HCT116 (cell line): ENCODE results near the gene CLEC18A.

ENCODE experiments used
- CEBPB ChIP-seq: IDR thresholded peaks from 2 replicates; pipeline ENCODE4 v1.6.1; 2012; ENCODE audit warnings: low read depth
- EZH2 ChIP-seq: fragments of 200-600 bp; sonication (generic); IDR thresholded peaks from 2 replicates; pipeline ENCODE4 v1.6.1; 2017; ENCODE audit warnings: antibody characterized with exemption, mixed run types
- EZH2phosphoT487 ChIP-seq: fragments of 200-600 bp; IDR thresholded peaks from 2 replicates; pipeline ENCODE4 v1.6.1; 2018; ENCODE audit warnings: antibody characterized with exemption, borderline replicate concordance
- POLR2A ChIP-seq: IDR thresholded peaks from 2 replicates; pipeline ENCODE4 v1.7.0; 2011; ENCODE audit warnings: borderline replicate concordance; ENCODE audit not compliant: insufficient read depth, insufficient read length; ENCODE audit errors: extremely low read depth
- POLR2AphosphoS5 ChIP-seq: IDR thresholded peaks from 2 replicates; pipeline ENCODE4 v1.6.1; 2011; ENCODE audit warnings: mild to moderate bottlenecking, low read depth, low read length, moderate library complexity
- RAD21 ChIP-seq: IDR thresholded peaks from 2 replicates; pipeline ENCODE4 v1.6.1; 2012; ENCODE audit warnings: low read depth, mild to moderate bottlenecking
- SIN3A ChIP-seq: IDR thresholded peaks from 2 replicates; pipeline ENCODE4 v1.6.1; 2012; ENCODE audit warnings: low read depth
- TCF7L2 ChIP-seq: IDR thresholded peaks from 2 replicates; pipeline ENCODE4 v1.7.0; 2011; ENCODE audit warnings: borderline replicate concordance, inconsistent platforms; ENCODE audit not compliant: insufficient read depth, insufficient read length; ENCODE audit errors: extremely low read depth
- ZFX ChIP-seq: fragments of 450-650 bp; IDR thresholded peaks from 2 replicates; pipeline ENCODE4 v1.6.1; 2017
- TF ChIP-seq, protein P1 (sequence below), 3 experiments: fragments of 200-600 bp in 1 of 3; sonication (generic) in 1 of 3; IDR thresholded peaks in 2 of 3; conservative IDR thresholded peaks in 1 of 3; 2 replicates each; pipeline ENCODE4 v1.5.1; 2012 to 2017; ENCODE audit warnings: low read depth in 2 of 3, low read length in 2 of 3, antibody characterized with exemption in 1 of 3, borderline replicate concordance in 1 of 3, control low read depth in 1 of 3, mild to moderate bottlenecking in 1 of 3, mixed read lengths in 1 of 3, mixed run types in 1 of 3, moderate library complexity in 1 of 3; ENCODE audit not compliant: insufficient read depth in 1 of 3
- TF ChIP-seq, protein P2 (sequence below): IDR thresholded peaks from 2 replicates; pipeline ENCODE4 v1.6.1; 2012; ENCODE audit warnings: low read depth
- TF ChIP-seq, protein P3 (sequence below): IDR thresholded peaks from 2 replicates; pipeline ENCODE4 v1.6.1; 2012
- TF ChIP-seq, protein P4 (sequence below): IDR thresholded peaks from 2 replicates; pipeline ENCODE4 v1.6.1; 2012
- TF ChIP-seq, protein P5 (sequence below): IDR thresholded peaks from 2 replicates; pipeline ENCODE4 v1.6.1; 2011; ENCODE audit warnings: mild to moderate bottlenecking, low read length, moderate library complexity; ENCODE audit not compliant: insufficient replicate concordance; ENCODE audit errors: extremely low read depth

DNA sequence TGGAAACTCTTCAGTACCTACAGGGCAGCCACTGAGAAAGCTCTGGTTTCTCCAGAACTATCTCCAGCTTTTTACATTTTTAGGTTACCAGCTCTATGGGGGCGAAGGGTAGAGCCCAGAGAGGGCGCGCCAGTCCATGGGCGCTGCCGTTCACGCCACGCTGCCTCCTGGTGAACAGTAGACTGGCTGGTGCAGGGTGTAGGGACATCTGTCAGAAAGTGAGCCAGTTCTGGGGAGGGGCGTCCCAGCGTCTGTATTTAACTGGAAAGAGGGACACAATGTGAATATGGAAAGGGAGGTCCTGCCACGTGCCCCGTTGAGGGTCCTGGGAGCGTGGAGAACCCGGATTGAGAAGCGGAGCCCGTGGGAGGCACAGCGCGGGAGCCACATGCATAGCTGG, 16.4 kb upstream of the CLEC18A start:
- TF ChIP-seq, protein P1, sequence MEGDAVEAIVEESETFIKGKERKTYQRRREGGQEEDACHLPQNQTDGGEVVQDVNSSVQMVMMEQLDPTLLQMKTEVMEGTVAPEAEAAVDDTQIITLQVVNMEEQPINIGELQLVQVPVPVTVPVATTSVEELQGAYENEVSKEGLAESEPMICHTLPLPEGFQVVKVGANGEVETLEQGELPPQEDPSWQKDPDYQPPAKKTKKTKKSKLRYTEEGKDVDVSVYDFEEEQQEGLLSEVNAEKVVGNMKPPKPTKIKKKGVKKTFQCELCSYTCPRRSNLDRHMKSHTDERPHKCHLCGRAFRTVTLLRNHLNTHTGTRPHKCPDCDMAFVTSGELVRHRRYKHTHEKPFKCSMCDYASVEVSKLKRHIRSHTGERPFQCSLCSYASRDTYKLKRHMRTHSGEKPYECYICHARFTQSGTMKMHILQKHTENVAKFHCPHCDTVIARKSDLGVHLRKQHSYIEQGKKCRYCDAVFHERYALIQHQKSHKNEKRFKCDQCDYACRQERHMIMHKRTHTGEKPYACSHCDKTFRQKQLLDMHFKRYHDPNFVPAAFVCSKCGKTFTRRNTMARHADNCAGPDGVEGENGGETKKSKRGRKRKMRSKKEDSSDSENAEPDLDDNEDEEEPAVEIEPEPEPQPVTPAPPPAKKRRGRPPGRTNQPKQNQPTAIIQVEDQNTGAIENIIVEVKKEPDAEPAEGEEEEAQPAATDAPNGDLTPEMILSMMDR (IDR thresholded peaks at IDR 0.05 in 2 of 3, conservative IDR thresholded peaks at IDR 0.05 in 1 of 3; ENCODE audit: borderline replicate concordance in 1 of 3, insufficient read depth in 1 of 3, low read depth in 2 of 3, low read length in 2 of 3), result no peak
- TF ChIP-seq, protein P2, sequence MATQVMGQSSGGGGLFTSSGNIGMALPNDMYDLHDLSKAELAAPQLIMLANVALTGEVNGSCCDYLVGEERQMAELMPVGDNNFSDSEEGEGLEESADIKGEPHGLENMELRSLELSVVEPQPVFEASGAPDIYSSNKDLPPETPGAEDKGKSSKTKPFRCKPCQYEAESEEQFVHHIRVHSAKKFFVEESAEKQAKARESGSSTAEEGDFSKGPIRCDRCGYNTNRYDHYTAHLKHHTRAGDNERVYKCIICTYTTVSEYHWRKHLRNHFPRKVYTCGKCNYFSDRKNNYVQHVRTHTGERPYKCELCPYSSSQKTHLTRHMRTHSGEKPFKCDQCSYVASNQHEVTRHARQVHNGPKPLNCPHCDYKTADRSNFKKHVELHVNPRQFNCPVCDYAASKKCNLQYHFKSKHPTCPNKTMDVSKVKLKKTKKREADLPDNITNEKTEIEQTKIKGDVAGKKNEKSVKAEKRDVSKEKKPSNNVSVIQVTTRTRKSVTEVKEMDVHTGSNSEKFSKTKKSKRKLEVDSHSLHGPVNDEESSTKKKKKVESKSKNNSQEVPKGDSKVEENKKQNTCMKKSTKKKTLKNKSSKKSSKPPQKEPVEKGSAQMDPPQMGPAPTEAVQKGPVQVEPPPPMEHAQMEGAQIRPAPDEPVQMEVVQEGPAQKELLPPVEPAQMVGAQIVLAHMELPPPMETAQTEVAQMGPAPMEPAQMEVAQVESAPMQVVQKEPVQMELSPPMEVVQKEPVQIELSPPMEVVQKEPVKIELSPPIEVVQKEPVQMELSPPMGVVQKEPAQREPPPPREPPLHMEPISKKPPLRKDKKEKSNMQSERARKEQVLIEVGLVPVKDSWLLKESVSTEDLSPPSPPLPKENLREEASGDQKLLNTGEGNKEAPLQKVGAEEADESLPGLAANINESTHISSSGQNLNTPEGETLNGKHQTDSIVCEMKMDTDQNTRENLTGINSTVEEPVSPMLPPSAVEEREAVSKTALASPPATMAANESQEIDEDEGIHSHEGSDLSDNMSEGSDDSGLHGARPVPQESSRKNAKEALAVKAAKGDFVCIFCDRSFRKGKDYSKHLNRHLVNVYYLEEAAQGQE, result no peak
- TF ChIP-seq EZH2phosphoT487 (no peak), POLR2A (no peak), POLR2AphosphoS5 (no peak), SIN3A (no peak), CEBPB (no peak), EZH2 (no peak), ZFX (no peak), TCF7L2 (no peak), RAD21 (no peak)
- TF ChIP-seq, protein P3, sequence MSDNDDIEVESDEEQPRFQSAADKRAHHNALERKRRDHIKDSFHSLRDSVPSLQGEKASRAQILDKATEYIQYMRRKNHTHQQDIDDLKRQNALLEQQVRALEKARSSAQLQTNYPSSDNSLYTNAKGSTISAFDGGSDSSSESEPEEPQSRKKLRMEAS, result no peak
- TF ChIP-seq, protein P4, sequence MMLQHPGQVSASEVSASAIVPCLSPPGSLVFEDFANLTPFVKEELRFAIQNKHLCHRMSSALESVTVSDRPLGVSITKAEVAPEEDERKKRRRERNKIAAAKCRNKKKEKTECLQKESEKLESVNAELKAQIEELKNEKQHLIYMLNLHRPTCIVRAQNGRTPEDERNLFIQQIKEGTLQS, result no peak
- TF ChIP-seq, protein P5, sequence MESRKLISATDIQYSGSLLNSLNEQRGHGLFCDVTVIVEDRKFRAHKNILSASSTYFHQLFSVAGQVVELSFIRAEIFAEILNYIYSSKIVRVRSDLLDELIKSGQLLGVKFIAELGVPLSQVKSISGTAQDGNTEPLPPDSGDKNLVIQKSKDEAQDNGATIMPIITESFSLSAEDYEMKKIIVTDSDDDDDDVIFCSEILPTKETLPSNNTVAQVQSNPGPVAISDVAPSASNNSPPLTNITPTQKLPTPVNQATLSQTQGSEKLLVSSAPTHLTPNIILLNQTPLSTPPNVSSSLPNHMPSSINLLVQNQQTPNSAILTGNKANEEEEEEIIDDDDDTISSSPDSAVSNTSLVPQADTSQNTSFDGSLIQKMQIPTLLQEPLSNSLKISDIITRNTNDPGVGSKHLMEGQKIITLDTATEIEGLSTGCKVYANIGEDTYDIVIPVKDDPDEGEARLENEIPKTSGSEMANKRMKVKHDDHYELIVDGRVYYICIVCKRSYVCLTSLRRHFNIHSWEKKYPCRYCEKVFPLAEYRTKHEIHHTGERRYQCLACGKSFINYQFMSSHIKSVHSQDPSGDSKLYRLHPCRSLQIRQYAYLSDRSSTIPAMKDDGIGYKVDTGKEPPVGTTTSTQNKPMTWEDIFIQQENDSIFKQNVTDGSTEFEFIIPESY, result no peak
